Measurements from ENCODE around the gene AOAH.

The AOAH gene

GRCh38 chr7:36640682-36641081 lies 83.6 kb downstream of the AOAH start:
- no peaks in the 10 kb centered on the region for H3K9me3 ChIP-seq (ENCODE audit: control insufficient read depth, low read length)
- no peaks in the 10 kb centered on the region for H3K36me3 ChIP-seq (ENCODE audit: control insufficient read depth, insufficient read depth, low read length, severe bottlenecking)
- H3K27me3 ChIP-seq (replicated peaks; ENCODE audit: control insufficient read depth, insufficient read depth, low read length): peaks cover 24% of the 10 kb centered on the region
- H3K4me3 ChIP-seq (ENCODE audit: low read length): no peak overlapping the region
- DNase-seq (ENCODE audit: low read depth): no peak
- H3K4me1 ChIP-seq (ENCODE audit: control insufficient read depth, insufficient read depth, low read length): no peaks in the 10 kb centered on the region
- H3K9ac ChIP-seq (ENCODE audit: low read length): no peak overlapping the region

GRCh38 chr7:36639826-36640225 lies 84.5 kb downstream of the AOAH start:
- DNase-seq (ENCODE audit: low read depth): no peak
- Histone ChIP-seq H3K36me3 (ENCODE audit: control insufficient read depth, insufficient read depth, low read length, severe bottlenecking) (no peaks in the 10 kb centered on the region), H3K9me3 (ENCODE audit: control insufficient read depth, low read length) (no peaks in the 10 kb centered on the region), H3K27me3 (replicated peaks; ENCODE audit: control insufficient read depth, insufficient read depth, low read length) (peaks cover 22% of the 10 kb centered on the region), H3K9ac (ENCODE audit: low read length) (no peak overlapping the region), H3K4me1 (ENCODE audit: control insufficient read depth, insufficient read depth, low read length) (no peaks in the 10 kb centered on the region), H3K4me3 (ENCODE audit: low read length) (no peak overlapping the region)

- Histone ChIP-seq H3K9me3 (ENCODE audit: control insufficient read depth, low read length) (no peaks in the 10 kb centered on the region), H3K4me1 (ENCODE audit: control insufficient read depth, insufficient read depth, low read length) (no peaks in the 10 kb centered on the region), H3K36me3 (ENCODE audit: control insufficient read depth, insufficient read depth, low read length, severe bottlenecking) (no peaks in the 10 kb centered on the region), H3K9ac (ENCODE audit: low read length) (no peak overlapping the region), H3K4me3 (ENCODE audit: low read length) (no peak overlapping the region), H3K27me3 (replicated peaks; ENCODE audit: control insufficient read depth, insufficient read depth, low read length) (peaks cover 25% of the 10 kb centered on the region)
- no peak for DNase-seq (ENCODE audit: low read depth)
Measured at GRCh38 chr7:36638586-36639263, 85.6 kb downstream of the AOAH start.

GRCh38 chr7:36638140-36638539 lies 86.2 kb downstream of the AOAH start:
- no peak overlapping the region for H3K4me3 ChIP-seq (ENCODE audit: low read length)
- H3K9me3 ChIP-seq (ENCODE audit: control insufficient read depth, low read length): no peaks in the 10 kb centered on the region
- H3K36me3 ChIP-seq (ENCODE audit: control insufficient read depth, insufficient read depth, low read length, severe bottlenecking): no peaks in the 10 kb centered on the region
- no peaks in the 10 kb centered on the region for H3K4me1 ChIP-seq (ENCODE audit: control insufficient read depth, insufficient read depth, low read length)
- H3K9ac ChIP-seq (ENCODE audit: low read length): no peak overlapping the region
- DNase-seq (ENCODE audit: low read depth): no peak
- peaks cover 25% of the 10 kb centered on the region for H3K27me3 ChIP-seq (replicated peaks; ENCODE audit: control insufficient read depth, insufficient read depth, low read length)

- Histone ChIP-seq H3K4me1 (ENCODE audit: control insufficient read depth, insufficient read depth, low read length) (no peaks in the 10 kb centered on the region), H3K36me3 (ENCODE audit: control insufficient read depth, insufficient read depth, low read length, severe bottlenecking) (no peaks in the 10 kb centered on the region), H3K9ac (ENCODE audit: low read length) (no peak overlapping the region), H3K9me3 (ENCODE audit: control insufficient read depth, low read length) (no peaks in the 10 kb centered on the region), H3K27me3 (replicated peaks; ENCODE audit: control insufficient read depth, insufficient read depth, low read length) (peaks cover 26% of the 10 kb centered on the region), H3K4me3 (ENCODE audit: low read length) (no peak overlapping the region)
- DNase-seq (ENCODE audit: low read depth): no peak
Measured at GRCh38 chr7:36637417-36637816, 86.9 kb downstream of the AOAH start.

- Histone ChIP-seq H3K4me3 (ENCODE audit: low read length) (no peak overlapping the region), H3K9me3 (ENCODE audit: control insufficient read depth, low read length) (no peaks in the 10 kb centered on the region), H3K27me3 (replicated peaks; ENCODE audit: control insufficient read depth, insufficient read depth, low read length) (peaks cover 34% of the 10 kb centered on the region), H3K4me1 (ENCODE audit: control insufficient read depth, insufficient read depth, low read length) (no peaks in the 10 kb centered on the region), H3K9ac (ENCODE audit: low read length) (no peak overlapping the region), H3K36me3 (ENCODE audit: control insufficient read depth, insufficient read depth, low read length, severe bottlenecking) (no peaks in the 10 kb centered on the region)
- no peak for DNase-seq (ENCODE audit: low read depth)
Measured at GRCh38 chr7:36636126-36636525, 88.2 kb downstream of the AOAH start.

GRCh38 chr7:36635091-36635490 lies 89.2 kb downstream of the AOAH start:
- no peaks in the 10 kb centered on the region for H3K36me3 ChIP-seq (ENCODE audit: control insufficient read depth, insufficient read depth, low read length, severe bottlenecking)
- H3K9me3 ChIP-seq (ENCODE audit: control insufficient read depth, low read length): no peaks in the 10 kb centered on the region
- H3K4me3 ChIP-seq (ENCODE audit: low read length): no peak overlapping the region
- H3K27me3 ChIP-seq (replicated peaks; ENCODE audit: control insufficient read depth, insufficient read depth, low read length): peaks cover 39% of the 10 kb centered on the region
- no peak overlapping the region for H3K9ac ChIP-seq (ENCODE audit: low read length)
- DNase-seq (ENCODE audit: low read depth): no peak
- no peaks in the 10 kb centered on the region for H3K4me1 ChIP-seq (ENCODE audit: control insufficient read depth, insufficient read depth, low read length)

GRCh38 chr7:36633377-36633776 lies 90.9 kb downstream of the AOAH start:
- peaks cover 50% of the 10 kb centered on the region for H3K27me3 ChIP-seq (replicated peaks; ENCODE audit: control insufficient read depth, insufficient read depth, low read length)
- H3K36me3 ChIP-seq (ENCODE audit: control insufficient read depth, insufficient read depth, low read length, severe bottlenecking): no peaks in the 10 kb centered on the region
- no peak overlapping the region for H3K9ac ChIP-seq (ENCODE audit: low read length)
- no peaks in the 10 kb centered on the region for H3K4me1 ChIP-seq (ENCODE audit: control insufficient read depth, insufficient read depth, low read length)
- no peak overlapping the region for H3K4me3 ChIP-seq (ENCODE audit: low read length)
- DNase-seq (ENCODE audit: low read depth): no peak
- no peaks in the 10 kb centered on the region for H3K9me3 ChIP-seq (ENCODE audit: control insufficient read depth, low read length)

GRCh38 chr7:36630112-36630650 lies 94.1 kb downstream of the AOAH start:
- DNase-seq (ENCODE audit: low read depth): no peak
- H3K4me3 ChIP-seq (ENCODE audit: low read length): no peak overlapping the region
- H3K9me3 ChIP-seq (ENCODE audit: control insufficient read depth, low read length): no peaks in the 10 kb centered on the region
- no peaks in the 10 kb centered on the region for H3K4me1 ChIP-seq (ENCODE audit: control insufficient read depth, insufficient read depth, low read length)
- H3K9ac ChIP-seq (ENCODE audit: low read length): no peak overlapping the region
- H3K36me3 ChIP-seq (ENCODE audit: control insufficient read depth, insufficient read depth, low read length, severe bottlenecking): no peaks in the 10 kb centered on the region
- peaks cover 62% of the 10 kb centered on the region for H3K27me3 ChIP-seq (replicated peaks; ENCODE audit: control insufficient read depth, insufficient read depth, low read length)

- no peaks in the 10 kb centered on the region for H3K9me3 ChIP-seq (ENCODE audit: control insufficient read depth, low read length)
- H3K9ac ChIP-seq (ENCODE audit: low read length): no peak overlapping the region
- no peaks in the 10 kb centered on the region for H3K36me3 ChIP-seq (ENCODE audit: control insufficient read depth, insufficient read depth, low read length, severe bottlenecking)
- no peak for DNase-seq (ENCODE audit: low read depth)
- H3K4me3 ChIP-seq (ENCODE audit: low read length): no peak overlapping the region
- H3K27me3 ChIP-seq (replicated peaks; ENCODE audit: control insufficient read depth, insufficient read depth, low read length): peaks cover 64% of the 10 kb centered on the region
- no peaks in the 10 kb centered on the region for H3K4me1 ChIP-seq (ENCODE audit: control insufficient read depth, insufficient read depth, low read length)
Measured at GRCh38 chr7:36629351-36629750, 94.9 kb downstream of the AOAH start.

GRCh38 chr7:36627836-36628235 lies 96.5 kb downstream of the AOAH start:
- Histone ChIP-seq H3K27me3 (replicated peaks; ENCODE audit: control insufficient read depth, insufficient read depth, low read length) (peaks cover 61% of the 10 kb centered on the region), H3K36me3 (ENCODE audit: control insufficient read depth, insufficient read depth, low read length, severe bottlenecking) (no peaks in the 10 kb centered on the region), H3K4me3 (ENCODE audit: low read length) (no peak overlapping the region), H3K9me3 (ENCODE audit: control insufficient read depth, low read length) (no peaks in the 10 kb centered on the region), H3K4me1 (ENCODE audit: control insufficient read depth, insufficient read depth, low read length) (peaks cover 1% of the 10 kb centered on the region), H3K9ac (ENCODE audit: low read length) (no peak overlapping the region)
- no peak for DNase-seq (ENCODE audit: low read depth)

GRCh38 chr7:36626111-36626510 lies 98.2 kb downstream of the AOAH start:
- Histone ChIP-seq H3K9me3 (ENCODE audit: control insufficient read depth, low read length) (no peaks in the 10 kb centered on the region), H3K36me3 (ENCODE audit: control insufficient read depth, insufficient read depth, low read length, severe bottlenecking) (no peaks in the 10 kb centered on the region), H3K4me1 (ENCODE audit: control insufficient read depth, insufficient read depth, low read length) (peaks cover 3% of the 10 kb centered on the region), H3K4me3 (ENCODE audit: low read length) (no peak overlapping the region), H3K27me3 (replicated peaks; ENCODE audit: control insufficient read depth, insufficient read depth, low read length) (peaks cover 49% of the 10 kb centered on the region), H3K9ac (ENCODE audit: low read length) (no peak overlapping the region)
- no peak for DNase-seq (ENCODE audit: low read depth)

Data from adipocyte (in vitro differentiated cells).